HepG2 (cell line): ENCODE measurements around the gene POLR1C. TPM values are rescaled to one million over a fixed set of nuclear protein-coding genes. Genes with fewer than 3 reads are reported as not detected.

Source experiments
- AFF4 ChIP-seq: sonication (generic); formaldehyde crosslinking; IDR thresholded peaks from 2 replicates; pipeline ENCODE4 v1.4.0; 2020; ENCODE audit warnings: missing genetic modification reagents
- ARNT2 ChIP-seq: sonication (generic); formaldehyde crosslinking; IDR thresholded peaks from 2 replicates; pipeline ENCODE4 v1.8.0; 2022; ENCODE audit warnings: mild to moderate bottlenecking, low read depth, missing genetic modification reagents, moderate library complexity
- CEBPG ChIP-seq: IDR thresholded peaks from 2 replicates; pipeline ENCODE4 v1.6.1; 2016
- CSRNP1 ChIP-seq: sonication (generic); formaldehyde crosslinking; IDR thresholded peaks from 2 replicates; pipeline ENCODE4 v1.8.1; 2023; ENCODE audit warnings: mild to moderate bottlenecking, missing genetic modification reagents
- DMAP1 ChIP-seq: IDR thresholded peaks from 2 replicates; pipeline ENCODE4 v1.6.1; 2016
- E2F1 ChIP-seq: sonication (generic); formaldehyde crosslinking; IDR thresholded peaks from 2 replicates; pipeline ENCODE4 v1.5.0; 2020; ENCODE audit warnings: missing genetic modification reagents
- ETV5 ChIP-seq: IDR thresholded peaks from 2 replicates; pipeline ENCODE4 v1.6.1; 2018; ENCODE audit warnings: missing biosample characterization, missing genetic modification reagents, inconsistent platforms, borderline replicate concordance
- EZH2 ChIP-seq: conservative IDR thresholded peaks from 2 replicates; pipeline ENCODE4 v1.6.1; 2012; ENCODE audit warnings: mild to moderate bottlenecking, low read depth, low read length, moderate library complexity
- FOXK1 ChIP-seq: sonication (generic); formaldehyde crosslinking; IDR thresholded peaks from 2 replicates; pipeline ENCODE4 v1.4.0; 2020; ENCODE audit warnings: low read depth, missing genetic modification reagents, borderline replicate concordance
- FOXK2 ChIP-seq: fragments of 450-650 bp; IDR thresholded peaks from 2 replicates; pipeline ENCODE4 v1.6.1; 2016
- MEF2D ChIP-seq: sonication (generic); formaldehyde crosslinking; IDR thresholded peaks from 2 replicates; pipeline ENCODE4 v1.5.1; 2020; ENCODE audit warnings: mild to moderate bottlenecking, missing genetic modification reagents
- NFE2L2 ChIP-seq: fragments of 150-350 bp; IDR thresholded peaks from 2 replicates; pipeline ENCODE4 v1.6.1; 2014; ENCODE audit warnings: low read length
- NFIC ChIP-seq: IDR thresholded peaks from 2 replicates; pipeline ENCODE4 v1.6.1; 2012; ENCODE audit warnings: mild to moderate bottlenecking, low read length, inconsistent platforms
- NR2F2 ChIP-seq: IDR thresholded peaks from 2 replicates; pipeline ENCODE4 v1.6.1; 2012; ENCODE audit warnings: low read depth, inconsistent platforms, borderline replicate concordance
- RFX3 ChIP-seq: IDR thresholded peaks from 2 replicates; pipeline ENCODE4 v1.6.1; 2016; ENCODE audit warnings: missing biosample characterization, missing genetic modification reagents
- SNAPC5 ChIP-seq: sonication (generic); formaldehyde crosslinking; IDR thresholded peaks from 2 replicates; pipeline ENCODE4 v1.8.1; 2023; ENCODE audit warnings: mild to moderate bottlenecking, missing genetic modification reagents, borderline replicate concordance
- ZFY ChIP-seq: sonication (generic); formaldehyde crosslinking; IDR thresholded peaks from 2 replicates; pipeline ENCODE4 v1.4.0; 2020; ENCODE audit warnings: missing genetic modification reagents
- ZNF10 ChIP-seq: sonication (generic); formaldehyde crosslinking; IDR thresholded peaks from 2 replicates; pipeline ENCODE4 v1.4.0; 2020; ENCODE audit warnings: mild to moderate bottlenecking, low read depth, missing genetic modification reagents, borderline replicate concordance
- ZNF430 ChIP-seq: sonication (generic); formaldehyde crosslinking; IDR thresholded peaks from 2 replicates; pipeline ENCODE4 v1.9.0; 2021; ENCODE audit warnings: mild to moderate bottlenecking, missing genetic modification reagents
- ZNF460 ChIP-seq: sonication (generic); formaldehyde crosslinking; IDR thresholded peaks from 2 replicates; pipeline ENCODE4 v1.5.1; 2020; ENCODE audit warnings: missing genetic modification reagents, mild to moderate bottlenecking, borderline replicate concordance
- ZNF512 ChIP-seq: sonication (generic); formaldehyde crosslinking; IDR thresholded peaks from 2 replicates; pipeline ENCODE4 v1.4.0; 2020; ENCODE audit warnings: mild to moderate bottlenecking, missing genetic modification reagents
- ZNF619 ChIP-seq: sonication (generic); formaldehyde crosslinking; IDR thresholded peaks from 2 replicates; pipeline ENCODE4 v1.4.0; 2020; ENCODE audit warnings: mild to moderate bottlenecking, missing genetic modification reagents
- ZNF761 ChIP-seq: sonication (generic); formaldehyde crosslinking; conservative IDR thresholded peaks from 2 replicates; pipeline ENCODE4 v1.4.0; 2020; ENCODE audit warnings: mild to moderate bottlenecking, missing genetic modification reagents
- polyA plus RNA-seq, 8 experiments: library from polyadenylated mRNA; depleted of rRNA in 3 of 8; stranded (reverse) in 7 of 8; unstranded in 1 of 8; fragments of >200 nt; fragmentation: Illumina TruSeq in 4 of 8; extraction: Trizol in 4 of 8; gene quantifications; 2 replicates each; pipeline versions ENCODE4 v1.2.1 to v1.2.3, GENCODE V29; 2011 to 2016; ENCODE audit warnings: low read depth in 4 of 8, missing spikeins in 1 of 8, mixed read lengths in 1 of 8; ENCODE audit not compliant: insufficient read depth in 1 of 8
- total RNA-seq, 5 experiments: library from RNA; depleted of rRNA; stranded (reverse); fragments of >200 nt; fragmentation: Illumina TruSeq; extraction: Trizol; gene quantifications; 2 replicates each; pipeline ENCODE4 v1.2.3, GENCODE V29; 2016; ENCODE audit warnings: low read depth in 1 of 5

Gene POLR1C
- total and polyA plus RNA-seq, 2 of the 13 experiments (the other 11 are each of a cell fraction or from before 2014, with no cell fraction given), result 62.6 to 72.2 TPM

- TF ChIP-seq ZFY (CRISPR knock-in tag) (peak; percentile 80), NFE2L2 (no peak), NFIC (no peak), CSRNP1 (CRISPR knock-in tag) (peak; percentile 68; the same call in 1 of the 2 replicates), EZH2 (no peak), ZNF761 (0 out of 2 replicates have a peak, but pooled peaks have one; percentile 64), ZNF619 (CRISPR knock-in tag) (no peak), E2F1 (CRISPR knock-in tag) (no peak; the same call in 1 of the 2 replicates), ZNF10 (CRISPR knock-in tag) (no peak), DMAP1 (CRISPR knock-in tag) (no peak), ZNF512 (CRISPR knock-in tag) (0 out of 2 replicates have a peak, but pooled peaks have one; percentile 41), SNAPC5 (CRISPR knock-in tag) (no peak), ZNF460 (CRISPR knock-in tag) (no peak), ETV5 (CRISPR knock-in tag) (peak; percentile 49; the same call in 1 of the 2 replicates), FOXK2 (no peak), MEF2D (CRISPR knock-in tag) (peak; percentile 58), AFF4 (CRISPR knock-in tag) (no peak), RFX3 (CRISPR knock-in tag) (no peak), FOXK1 (CRISPR knock-in tag) (0 out of 2 replicates have a peak, but pooled peaks have one; percentile 47), CEBPG (CRISPR knock-in tag) (no peak), ZNF430 (peak; percentile 86), NR2F2 (no peak), ARNT2 (CRISPR knock-in tag) (peak; percentile 76; the same call in 1 of the 2 replicates)
Observed at GRCh38 chr6:43477235-43478007, 39.5 kb upstream of the POLR1C start, which contains the start of gene TJAP1 (continued).
